Prostate gland (tissue), 2 donors: Measurements from ENCODE around the gene ARHGAP45.

Experiments used
- POLR2A ChIP-seq: fragments of 450-650 bp; IDR thresholded peaks from one replicate; pipeline ENCODE4 v1.6.1; 2016; ENCODE audit warnings: antibody characterized with exemption, mild to moderate bottlenecking
- POLR2AphosphoS5 ChIP-seq: sonication (generic); formaldehyde crosslinking; IDR thresholded peaks from one replicate; pipeline ENCODE4 v1.6.1; 2017; ENCODE audit warnings: antibody characterized with exemption
- TF ChIP-seq, protein P1 (sequence below), 4 experiments: fragments of 200-600 bp in 2 of 4; fragments of 450-650 bp in 2 of 4; sonication (generic) in 2 of 4; IDR thresholded peaks; 1 replicate in 3 of 4; 2 replicates in 1 of 4; pipeline ENCODE4 v1.5.1; 2016 to 2019; ENCODE audit warnings: antibody characterized with exemption in 4 of 4, mild to moderate bottlenecking in 2 of 4, moderate library complexity in 2 of 4

DNA sequence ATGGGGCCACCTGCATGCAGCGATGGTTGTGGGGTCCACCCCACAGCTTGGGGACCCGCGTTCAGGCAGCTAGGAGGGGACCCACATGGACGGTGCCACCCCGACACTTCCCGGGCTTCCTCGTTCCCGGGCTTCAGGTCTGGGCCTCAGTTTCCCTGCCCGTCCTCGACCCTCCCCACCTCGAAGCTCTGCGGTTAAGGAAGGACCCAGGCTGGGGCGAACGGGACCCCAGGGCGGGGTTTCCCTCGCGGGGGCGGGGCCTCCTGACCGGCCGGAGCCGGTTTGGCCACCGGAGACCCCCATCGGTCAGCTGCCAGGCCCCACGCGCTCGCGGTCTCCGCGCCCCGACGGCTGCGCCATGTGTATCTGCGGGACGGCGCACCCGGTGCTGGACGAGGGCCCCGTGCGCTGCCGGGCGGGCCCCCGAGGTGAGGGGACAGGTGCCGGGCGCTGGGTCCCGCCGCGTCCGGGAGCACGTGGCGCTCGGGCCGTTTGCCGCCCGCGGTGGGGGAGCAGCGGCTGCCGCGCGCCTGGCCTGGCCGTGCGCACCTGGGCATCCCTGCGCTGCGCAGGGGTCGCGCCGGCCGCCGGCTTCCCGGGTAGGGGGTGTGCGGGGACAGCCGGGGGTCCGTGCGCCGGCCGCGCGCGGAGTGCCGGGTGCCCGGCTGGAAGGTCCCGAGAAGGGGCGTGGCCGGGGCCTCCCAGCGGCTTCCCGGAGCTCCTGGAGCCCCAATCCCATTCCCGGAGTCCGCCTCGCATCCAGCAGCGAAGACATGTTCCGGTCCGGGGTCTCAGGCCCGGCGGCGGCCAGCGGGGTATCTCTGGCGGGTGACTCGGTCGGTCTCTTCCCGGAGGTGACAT lies 4.2 kb downstream of the ARHGAP45 start:
- TF ChIP-seq, protein P1, sequence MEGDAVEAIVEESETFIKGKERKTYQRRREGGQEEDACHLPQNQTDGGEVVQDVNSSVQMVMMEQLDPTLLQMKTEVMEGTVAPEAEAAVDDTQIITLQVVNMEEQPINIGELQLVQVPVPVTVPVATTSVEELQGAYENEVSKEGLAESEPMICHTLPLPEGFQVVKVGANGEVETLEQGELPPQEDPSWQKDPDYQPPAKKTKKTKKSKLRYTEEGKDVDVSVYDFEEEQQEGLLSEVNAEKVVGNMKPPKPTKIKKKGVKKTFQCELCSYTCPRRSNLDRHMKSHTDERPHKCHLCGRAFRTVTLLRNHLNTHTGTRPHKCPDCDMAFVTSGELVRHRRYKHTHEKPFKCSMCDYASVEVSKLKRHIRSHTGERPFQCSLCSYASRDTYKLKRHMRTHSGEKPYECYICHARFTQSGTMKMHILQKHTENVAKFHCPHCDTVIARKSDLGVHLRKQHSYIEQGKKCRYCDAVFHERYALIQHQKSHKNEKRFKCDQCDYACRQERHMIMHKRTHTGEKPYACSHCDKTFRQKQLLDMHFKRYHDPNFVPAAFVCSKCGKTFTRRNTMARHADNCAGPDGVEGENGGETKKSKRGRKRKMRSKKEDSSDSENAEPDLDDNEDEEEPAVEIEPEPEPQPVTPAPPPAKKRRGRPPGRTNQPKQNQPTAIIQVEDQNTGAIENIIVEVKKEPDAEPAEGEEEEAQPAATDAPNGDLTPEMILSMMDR (IDR thresholded peaks at IDR 0.05): no peak
- TF ChIP-seq POLR2A (no peak), POLR2AphosphoS5 (no peak)
